Uterus (tissue), 2 donors: ENCODE results near the gene RBMS1.

Experiments used
- CTCF ChIP-seq, 4 experiments: fragments of 200-600 bp in 2 of 4; fragments of 450-650 bp in 2 of 4; sonication (generic) in 2 of 4; IDR thresholded peaks; one replicate each; pipeline ENCODE4 v1.5.1; 2016 to 2019; ENCODE audit warnings: antibody characterized with exemption in 4 of 4, mild to moderate bottlenecking in 2 of 4, moderate library complexity in 1 of 4
- POLR2A ChIP-seq, 2 donors: fragments of 450-650 bp; IDR thresholded peaks; one replicate each; pipeline ENCODE4 v1.6.1; 2016; ENCODE audit warnings: antibody characterized with exemption in 2 of 2, mild to moderate bottlenecking in 1 of 2, moderate library complexity in 1 of 2

DNA sequence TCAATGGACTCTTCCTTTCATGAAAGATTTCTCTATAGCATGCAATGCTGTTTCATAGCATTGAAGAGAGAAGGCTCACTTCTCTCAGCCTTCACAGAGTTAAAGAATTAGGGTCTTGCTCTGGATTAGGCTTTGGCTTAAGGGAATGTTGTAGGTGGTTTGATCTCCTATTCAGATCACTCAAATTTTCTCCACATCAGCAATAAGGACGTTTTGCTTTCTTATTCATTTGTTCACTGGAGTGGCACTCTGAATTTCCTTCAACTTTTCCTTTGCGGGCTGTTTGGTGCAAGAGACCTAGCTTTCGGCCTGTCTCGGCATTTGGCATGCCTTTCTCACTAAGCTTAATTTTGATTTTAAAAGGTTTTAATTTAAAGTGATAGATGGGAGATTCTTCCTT is 131.6 kb downstream of the RBMS1 start:
- TF ChIP-seq CTCF (IDR thresholded peaks at IDR 0.05) (no peak), POLR2A (IDR thresholded peaks at IDR 0.05) (no peak)
